ENCODE results near the gene ITPK1. TPM values are rescaled to one million over a fixed set of nuclear protein-coding genes. Genes with fewer than 3 reads are reported as not detected.

Gene ITPK1
- total RNA-seq, 4 donors from 2014 or later: 43.9 to 56.1 (median 44.5) TPM

DNA sequence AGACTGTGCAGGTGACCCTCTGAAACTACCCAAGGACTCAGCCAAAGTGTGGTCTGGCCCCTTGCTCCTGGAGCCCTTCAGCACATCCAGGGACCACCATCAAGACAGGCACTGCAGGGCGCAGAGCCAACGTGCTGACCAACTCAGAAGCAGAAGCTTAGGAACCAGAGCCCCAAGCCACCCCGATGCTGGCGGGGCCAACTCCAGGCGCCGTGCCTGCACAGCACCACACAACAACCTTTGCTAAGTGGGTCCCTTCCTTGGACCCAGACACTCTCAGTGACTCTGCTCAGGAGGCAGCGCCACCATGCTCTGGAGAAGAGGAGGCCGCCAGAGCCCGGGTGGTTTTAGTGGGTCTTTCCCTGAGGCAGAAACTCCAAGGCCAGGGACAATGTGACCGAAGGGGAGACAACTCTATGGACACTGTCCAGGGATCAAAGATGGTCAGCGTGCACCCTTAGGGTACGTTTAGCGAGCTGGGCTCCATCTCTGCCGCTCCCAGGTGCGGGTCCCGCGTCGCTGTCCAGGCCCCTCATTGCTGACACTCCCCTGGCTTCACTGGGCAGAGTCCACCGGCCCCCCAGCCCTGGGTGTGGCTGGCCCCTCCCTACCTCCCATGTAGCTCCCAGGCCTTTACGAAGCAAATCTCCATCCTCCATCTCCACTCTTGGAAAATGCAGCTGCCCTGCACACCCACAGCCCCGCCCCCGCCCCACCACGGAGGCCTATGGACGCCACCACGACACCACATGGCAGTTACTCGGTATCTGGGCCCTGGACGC is 176.6 kb downstream of the ITPK1 start:
- Histone ChIP-seq H3K27ac (no peak overlapping the region), H3K27me3 (no peaks in the 10 kb centered on the region), H3K9me3 (no peaks in the 10 kb centered on the region), H3K36me3 (peaks cover 0 to 3% of the 10 kb centered on the region in 2 donors), H3K4me3 (replicated peaks in 1 of 3) (no peak overlapping the region), H3K4me1 (no peaks in the 10 kb centered on the region)
- WGBS, 2 donors: 93 to 94% methylated on average over 19 to 21 of the region's 27 CpGs
- TF ChIP-seq CTCF (IDR thresholded peaks at IDR 0.05) (no peak), POLR2A (IDR thresholded peaks at IDR 0.05) (no peak)
- no peak for DNase-seq
- intact Hi-C loops (cut with DNase I): no loop called here

- peaks cover 0 to 3% of the 10 kb centered on the region in 2 donors for H3K36me3 ChIP-seq
- WGBS, 2 donors: 76 to 83% methylated on average over 9 of the region's 9 CpGs
Observed at GRCh38 chr14:92938235-92938875, 177.4 kb downstream of the ITPK1 start.

GRCh38 chr14:92937051-92937937 is 178.4 kb downstream of the ITPK1 start:
- H3K9me3 ChIP-seq: no peaks in the 10 kb centered on the region
- H3K4me3 ChIP-seq (replicated peaks in 1 of 3): no peak overlapping the region
- WGBS, 2 donors: 91 to 95% methylated on average over 13 to 16 of the region's 16 CpGs
- no peak overlapping the region for H3K27ac ChIP-seq
- TF ChIP-seq CTCF (IDR thresholded peaks at IDR 0.05): no peak
- no peak for TF ChIP-seq POLR2A (IDR thresholded peaks at IDR 0.05)
- H3K36me3 ChIP-seq: no peaks in the 10 kb centered on the region
- DNase-seq: no peak
- H3K4me1 ChIP-seq: no peaks in the 10 kb centered on the region
- intact Hi-C loops (cut with DNase I): no loop called here
- no peaks in the 10 kb centered on the region for H3K27me3 ChIP-seq

More at GRCh38 chr14:92938235-92938875, 177.4 kb downstream of the ITPK1 start:
- no peaks in the 10 kb centered on the region for H3K4me1 ChIP-seq
- H3K9me3 ChIP-seq: no peaks in the 10 kb centered on the region
- H3K4me3 ChIP-seq (replicated peaks in 1 of 3): no peak overlapping the region
- DNase-seq: no peak
- TF ChIP-seq POLR2A (IDR thresholded peaks at IDR 0.05) (no peak), CTCF (IDR thresholded peaks at IDR 0.05) (no peak)
- intact Hi-C loops (cut with DNase I): no loop called here
- no peak overlapping the region for H3K27ac ChIP-seq
- H3K27me3 ChIP-seq: no peaks in the 10 kb centered on the region

DNA sequence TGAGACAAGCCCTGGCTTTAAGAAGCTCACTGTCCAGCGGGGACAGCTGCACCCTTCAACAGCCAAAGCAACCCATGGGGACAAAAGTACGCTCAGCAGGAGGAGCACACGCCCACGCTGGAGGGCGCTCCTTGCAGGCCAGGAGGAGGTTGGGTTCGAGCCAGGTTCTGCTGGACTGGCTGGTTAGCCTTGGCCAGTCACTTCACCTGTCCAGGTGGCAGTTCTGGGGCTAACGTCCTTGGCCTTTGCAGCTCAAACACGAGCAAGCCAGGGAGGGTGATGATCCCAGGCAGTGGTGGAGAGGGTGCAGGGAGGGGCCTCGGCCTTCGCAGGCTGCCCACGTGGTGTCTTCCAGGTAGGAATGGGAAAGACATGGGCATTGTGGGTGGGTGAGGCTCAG is 179.6 kb downstream of the ITPK1 start:
- DNase-seq: no peak
- H3K4me1 ChIP-seq: no peaks in the 10 kb centered on the region

More for the DNA sequence above, 179.6 kb downstream of the ITPK1 start:
- Histone ChIP-seq H3K9me3 (no peaks in the 10 kb centered on the region), H3K27ac (no peak overlapping the region), H3K27me3 (no peaks in the 10 kb centered on the region), H3K36me3 (no peaks in the 10 kb centered on the region), H3K4me3 (replicated peaks in 1 of 3) (no peak overlapping the region)
- TF ChIP-seq CTCF (IDR thresholded peaks at IDR 0.05): no peak
- no peak for TF ChIP-seq POLR2A (IDR thresholded peaks at IDR 0.05)
- intact Hi-C loops (cut with DNase I): no loop called here
- WGBS, 2 donors: 82 to 83% methylated on average over 10 of the region's 11 CpGs

Data from thyroid gland (tissue), 4 donors.